SU-DHL-6 (cell line): ENCODE results near the gene KCNC4.

Experiments used
- H2AFZ ChIP-seq: fragments of 200-600 bp; sonication (generic); 2 replicates; pipeline ENCODE4 v1.6.1; 2014; ENCODE audit warnings: low read depth, mild to moderate bottlenecking, moderate library complexity, mixed read lengths, antibody characterized with exemption, low read length; ENCODE audit not compliant: severe bottlenecking
- H3F3A ChIP-seq: fragments of 200-600 bp; shearing (Covaris generic); 2 replicates; pipeline ENCODE4 v1.6.0; 2016; ENCODE audit warnings: antibody characterized with exemption, mild to moderate bottlenecking; ENCODE audit not compliant: insufficient read depth
- H3K27ac ChIP-seq: fragments of 200-600 bp; sonication (generic); 2 replicates; pipeline ENCODE4 v1.5.1; 2016; ENCODE audit warnings: low read depth, mild to moderate bottlenecking, low read length, moderate library complexity, mixed read lengths
- H3K27me3 ChIP-seq: fragments of 200-600 bp; sonication (generic), shearing (Covaris generic); 2 replicates; pipeline ENCODE4 v1.6.0; 2014; ENCODE audit warnings: mild to moderate bottlenecking, low read length
- H3K36me3 ChIP-seq: fragments of 200-600 bp; sonication (generic); 2 replicates; pipeline ENCODE4 v1.6.1; 2014; ENCODE audit warnings: mild to moderate bottlenecking, low read length, mixed read lengths
- H3K4me2 ChIP-seq: fragments of 300-600, 200-600 bp; shearing (Covaris generic), sonication (generic); 2 replicates; pipeline ENCODE4 v1.6.0; 2014; ENCODE audit warnings: low read length, low read depth, mild to moderate bottlenecking; ENCODE audit not compliant: poor library complexity, severe bottlenecking
- H3K4me3 ChIP-seq: fragments of 200-600 bp; sonication (generic); 2 replicates; pipeline ENCODE4 v1.5.1; 2014; ENCODE audit warnings: antibody characterized with exemption, low read length, mild to moderate bottlenecking, mixed read lengths; ENCODE audit not compliant: insufficient read depth, poor library complexity, severe bottlenecking
- H3K79me2 ChIP-seq: fragments of 200-600 bp; sonication (generic); 2 replicates; pipeline ENCODE4 v1.6.1; 2014; ENCODE audit warnings: mild to moderate bottlenecking, low read length, moderate library complexity; ENCODE audit not compliant: insufficient read depth
- H3K9ac ChIP-seq: fragments of 200-600 bp; sonication (generic); 2 replicates; pipeline ENCODE4 v1.7.0; 2014; ENCODE audit warnings: mild to moderate bottlenecking, low read length
- H3K9me2 ChIP-seq: fragments of 200-600 bp; sonication (generic); replicated peaks from 2 replicates; pipeline ENCODE4 v1.6.1; 2014; ENCODE audit warnings: low read length; ENCODE audit not compliant: insufficient read depth
- H3K9me3 ChIP-seq: fragments of 200-600 bp; sonication (generic); 2 replicates; pipeline ENCODE4 v1.6.1; 2014; ENCODE audit warnings: low read length, mixed read lengths; ENCODE audit not compliant: insufficient read depth
- H4K20me1 ChIP-seq: fragments of 200-600 bp; sonication (generic); 2 replicates; pipeline ENCODE4 v1.6.1; 2014; ENCODE audit warnings: low read depth, mild to moderate bottlenecking, antibody characterized with exemption, low read length, moderate library complexity, mixed read lengths
- EZH2phosphoT487 ChIP-seq: fragments of 200-600 bp; sonication (generic), shearing (Covaris generic); conservative IDR thresholded peaks from 2 replicates; pipeline ENCODE4 v1.6.1; 2018; ENCODE audit warnings: mild to moderate bottlenecking, antibody characterized with exemption, low read length, moderate library complexity, mixed read lengths
- TF ChIP-seq, protein P1 (sequence below): fragments of 200-600 bp; sonication (generic); IDR thresholded peaks from one replicate; pipeline ENCODE4 v1.5.1; 2017; ENCODE audit warnings: antibody characterized with exemption, mild to moderate bottlenecking, low read length, moderate library complexity; ENCODE audit not compliant: insufficient read depth, poor library complexity, severe bottlenecking

Gene KCNC4

GRCh38 chr1:110172001-110172400, 38.1 kb upstream of the KCNC4 start:
- Histone ChIP-seq H3K27ac (no peak overlapping the region), H3K9me3 (no peaks in the 10 kb centered on the region), H3F3A (no peaks in the 10 kb centered on the region), H2AFZ (no peak overlapping the region), H4K20me1 (no peaks in the 10 kb centered on the region), H3K4me2 (no peak overlapping the region), H3K27me3 (no peaks in the 10 kb centered on the region), H3K9me2 (no peaks in the 10 kb centered on the region), H3K79me2 (no peaks in the 10 kb centered on the region), H3K36me3 (no peaks in the 10 kb centered on the region), H3K4me3 (no peak overlapping the region), H3K9ac (no peak overlapping the region)
- TF ChIP-seq, protein P1, sequence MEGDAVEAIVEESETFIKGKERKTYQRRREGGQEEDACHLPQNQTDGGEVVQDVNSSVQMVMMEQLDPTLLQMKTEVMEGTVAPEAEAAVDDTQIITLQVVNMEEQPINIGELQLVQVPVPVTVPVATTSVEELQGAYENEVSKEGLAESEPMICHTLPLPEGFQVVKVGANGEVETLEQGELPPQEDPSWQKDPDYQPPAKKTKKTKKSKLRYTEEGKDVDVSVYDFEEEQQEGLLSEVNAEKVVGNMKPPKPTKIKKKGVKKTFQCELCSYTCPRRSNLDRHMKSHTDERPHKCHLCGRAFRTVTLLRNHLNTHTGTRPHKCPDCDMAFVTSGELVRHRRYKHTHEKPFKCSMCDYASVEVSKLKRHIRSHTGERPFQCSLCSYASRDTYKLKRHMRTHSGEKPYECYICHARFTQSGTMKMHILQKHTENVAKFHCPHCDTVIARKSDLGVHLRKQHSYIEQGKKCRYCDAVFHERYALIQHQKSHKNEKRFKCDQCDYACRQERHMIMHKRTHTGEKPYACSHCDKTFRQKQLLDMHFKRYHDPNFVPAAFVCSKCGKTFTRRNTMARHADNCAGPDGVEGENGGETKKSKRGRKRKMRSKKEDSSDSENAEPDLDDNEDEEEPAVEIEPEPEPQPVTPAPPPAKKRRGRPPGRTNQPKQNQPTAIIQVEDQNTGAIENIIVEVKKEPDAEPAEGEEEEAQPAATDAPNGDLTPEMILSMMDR, result no peak
- no peak for TF ChIP-seq EZH2phosphoT487

DNA sequence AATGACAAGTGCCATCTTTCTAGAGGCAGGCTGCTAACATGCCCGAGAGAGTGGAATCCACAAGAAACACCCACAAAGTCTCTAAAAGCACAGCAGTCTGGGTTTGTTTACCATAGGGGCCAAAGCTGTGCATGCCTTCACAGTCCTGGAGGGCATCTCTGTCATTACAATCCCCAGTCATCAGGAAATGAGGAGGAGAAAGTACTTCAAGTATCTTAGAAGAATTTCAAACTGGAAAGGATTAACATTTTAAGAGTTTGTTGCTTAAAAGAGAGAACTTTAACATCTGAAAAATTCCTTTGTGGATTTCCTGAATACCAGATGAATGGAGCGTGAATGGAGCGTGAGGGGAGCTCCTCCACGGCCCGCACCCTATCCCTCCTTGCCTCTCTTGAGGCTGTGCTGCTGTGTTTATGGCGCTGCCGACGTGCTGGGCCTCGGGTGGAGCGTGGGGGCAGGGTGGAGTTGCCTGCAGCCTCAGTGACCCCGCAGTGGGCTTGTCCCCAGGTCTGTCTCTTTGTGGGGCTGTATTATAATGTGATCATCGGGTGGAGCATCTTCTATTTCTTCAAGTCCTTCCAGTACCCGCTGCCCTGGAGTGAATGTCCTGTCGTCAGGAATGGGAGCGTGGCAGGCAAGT, 36.5 kb upstream of the KCNC4 start:
- H3K36me3 ChIP-seq, result no peaks in the 10 kb centered on the region
- H3K4me3 ChIP-seq, result no peak overlapping the region
- H3K27ac ChIP-seq, result no peak overlapping the region
- no peaks in the 10 kb centered on the region for H3K27me3 ChIP-seq
- no peaks in the 10 kb centered on the region for H3F3A ChIP-seq
- no peak overlapping the region for H2AFZ ChIP-seq
- no peaks in the 10 kb centered on the region for H3K9me3 ChIP-seq
- H3K9ac ChIP-seq, result no peak overlapping the region
- H3K4me2 ChIP-seq, result no peak overlapping the region
- H3K79me2 ChIP-seq, result no peaks in the 10 kb centered on the region
- H3K9me2 ChIP-seq, result no peaks in the 10 kb centered on the region
- TF ChIP-seq EZH2phosphoT487, result no peak
- TF ChIP-seq, protein P1, result no peak
- H4K20me1 ChIP-seq, result no peaks in the 10 kb centered on the region

DNA sequence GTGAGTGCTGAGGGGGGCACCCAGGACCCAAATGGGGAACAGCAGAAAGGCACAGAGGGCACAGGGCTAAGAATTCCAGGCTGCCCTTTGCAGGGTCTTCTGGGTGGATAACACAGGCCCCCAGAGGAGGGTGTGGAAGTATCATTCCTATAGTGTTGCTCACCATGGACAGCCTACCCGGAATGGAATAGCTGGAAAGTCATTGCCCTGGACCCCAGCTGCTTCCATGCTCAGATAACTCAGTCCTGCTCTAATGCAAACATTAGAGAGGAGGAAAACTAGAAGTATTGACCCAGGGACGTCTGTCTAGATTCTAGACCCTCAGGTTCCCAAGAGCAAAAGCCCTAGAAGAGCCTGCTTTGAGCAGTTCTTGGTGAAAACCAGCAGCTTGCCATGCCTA, 35.2 kb upstream of the KCNC4 start:
- H4K20me1 ChIP-seq, result no peaks in the 10 kb centered on the region
- no peak overlapping the region for H3K9ac ChIP-seq
- no peaks in the 10 kb centered on the region for H3F3A ChIP-seq
- H3K9me2 ChIP-seq, result no peaks in the 10 kb centered on the region
- no peak overlapping the region for H3K4me2 ChIP-seq
- H3K27me3 ChIP-seq, result no peaks in the 10 kb centered on the region
- no peak overlapping the region for H3K4me3 ChIP-seq
- H3K27ac ChIP-seq, result no peak overlapping the region
- no peaks in the 10 kb centered on the region for H3K9me3 ChIP-seq
- H3K36me3 ChIP-seq, result no peaks in the 10 kb centered on the region
- no peaks in the 10 kb centered on the region for H3K79me2 ChIP-seq
- H2AFZ ChIP-seq, result no peak overlapping the region
- no peak for TF ChIP-seq EZH2phosphoT487
- TF ChIP-seq, protein P1, result no peak
